ENCODE results near the gene SIM1. TPM values are rescaled to one million over a fixed set of nuclear protein-coding genes. Genes with fewer than 3 reads are reported as not detected.

The SIM1 gene
- total RNA-seq, 4 donors from 2014 or later, result not detected

- H3K36me3 ChIP-seq, result no peaks in the 10 kb centered on the region
- no peaks in the 10 kb centered on the region for H3K4me1 ChIP-seq
- H3K27ac ChIP-seq, result no peak overlapping the region
- in situ Hi-C loops (cut with MboI; ENCODE audit: low pct_ligation_motif_present in 1 of 4, low pct_unique_long_range_greater_than_20kb in 1 of 4, low sequenced_read_pairs in 3 of 4), result no loop called here
- 46 to 48% methylated on average over 2 of the region's 2 CpGs for WGBS, 2 donors (ENCODE audit: low coverage in 1 of 2)
- no peaks in the 10 kb centered on the region for H3K9me3 ChIP-seq
- no peak for TF ChIP-seq POLR2A (IDR thresholded peaks at IDR 0.05)
- no peak for TF ChIP-seq POLR2AphosphoS5 (IDR thresholded peaks at IDR 0.05)
- no peak for TF ChIP-seq EP300 (IDR thresholded peaks at IDR 0.05; ENCODE audit: low read depth)
- TF ChIP-seq CTCF (IDR thresholded peaks at IDR 0.05), result no peak
- intact Hi-C loops (cut with DNase I; ENCODE audit: low total_unique reads), result no loop called here
- no peak overlapping the region for H3K4me3 ChIP-seq
- DNase-seq, result no peak
- no peaks in the 10 kb centered on the region for H3K27me3 ChIP-seq
Measured at GRCh38 chr6:100346828-100347227, 117.9 kb downstream of the SIM1 start.

GRCh38 chr6:100346203-100346602 lies 118.5 kb downstream of the SIM1 start:
- no peaks in the 10 kb centered on the region for H3K4me1 ChIP-seq
- no peak overlapping the region for H3K4me3 ChIP-seq
- WGBS, 2 donors (ENCODE audit: low coverage in 1 of 2), result 56% methylated on average over 2 of the region's 2 CpGs; no CpG with 5 or more reads in 1 of the 2 donors
- no peak for TF ChIP-seq POLR2A (IDR thresholded peaks at IDR 0.05)
- TF ChIP-seq POLR2AphosphoS5 (IDR thresholded peaks at IDR 0.05), result no peak
- TF ChIP-seq CTCF (IDR thresholded peaks at IDR 0.05), result no peak
- no peaks in the 10 kb centered on the region for H3K9me3 ChIP-seq
- H3K27me3 ChIP-seq, result no peaks in the 10 kb centered on the region
- H3K27ac ChIP-seq, result no peak overlapping the region
- DNase-seq, result no peak
- in situ Hi-C loops (cut with MboI; ENCODE audit: low pct_ligation_motif_present in 1 of 4, low pct_unique_long_range_greater_than_20kb in 1 of 4, low sequenced_read_pairs in 3 of 4) (no loop called here), intact Hi-C loops (cut with DNase I; ENCODE audit: low total_unique reads) (no loop called here)
- H3K36me3 ChIP-seq, result no peaks in the 10 kb centered on the region

DNA sequence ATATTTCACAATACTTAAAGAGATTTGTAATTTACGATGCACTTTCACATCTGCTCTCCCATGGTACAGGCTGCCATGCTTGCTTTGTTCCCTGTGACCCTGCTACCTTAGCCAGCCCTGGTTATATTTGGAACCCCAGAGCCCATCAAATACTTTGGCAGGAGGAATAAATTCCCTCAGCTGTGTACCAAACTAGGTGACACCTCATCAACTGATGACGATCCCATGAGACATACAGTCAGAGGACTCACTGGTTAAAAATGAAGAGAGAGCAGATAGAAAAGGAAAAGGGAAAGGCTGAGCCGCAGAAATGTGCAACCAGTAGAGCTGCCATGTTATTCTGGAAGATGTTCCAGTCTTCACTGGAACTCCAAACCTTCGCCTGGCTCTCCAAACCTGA lies 120.0 kb downstream of the SIM1 start:
- Histone ChIP-seq H3K4me1 (no peaks in the 10 kb centered on the region), H3K27ac (no peak overlapping the region), H3K27me3 (no peaks in the 10 kb centered on the region), H3K36me3 (no peaks in the 10 kb centered on the region), H3K4me3 (no peak overlapping the region), H3K9me3 (no peaks in the 10 kb centered on the region)
- TF ChIP-seq POLR2AphosphoS5 (IDR thresholded peaks at IDR 0.05) (no peak), EP300 (IDR thresholded peaks at IDR 0.05; ENCODE audit: low read depth) (no peak)
- intact Hi-C loops (cut with DNase I; ENCODE audit: low total_unique reads) (no loop called here), in situ Hi-C loops (cut with MboI; ENCODE audit: low pct_ligation_motif_present in 1 of 4, low pct_unique_long_range_greater_than_20kb in 1 of 4, low sequenced_read_pairs in 3 of 4) (no loop called here)
- 65 to 86% methylated on average over 4 of the region's 4 CpGs for WGBS, 2 donors (ENCODE audit: low coverage in 1 of 2)
- no peak for DNase-seq

DNA sequence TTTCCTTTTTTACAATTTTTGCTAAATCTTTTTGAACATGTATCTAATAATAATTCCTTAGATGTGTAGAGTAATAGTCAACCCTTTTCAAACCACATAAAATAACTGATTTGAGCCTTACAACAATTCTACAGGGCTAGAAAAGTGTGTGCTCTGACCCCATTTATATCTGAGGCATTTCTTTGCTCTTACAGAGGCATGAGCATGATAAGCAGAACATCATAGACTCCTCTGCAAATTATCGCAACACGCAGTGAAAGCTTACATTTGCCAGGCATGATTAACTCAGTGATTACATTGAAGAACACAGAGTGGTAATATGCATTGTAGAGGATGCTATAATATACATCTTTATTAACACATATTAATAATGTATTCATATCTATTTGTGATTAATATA lies 120.4 kb downstream of the SIM1 start:
- TF ChIP-seq POLR2AphosphoS5 (IDR thresholded peaks at IDR 0.05), result no peak
- no peak for TF ChIP-seq POLR2A (IDR thresholded peaks at IDR 0.05)
- no peak for TF ChIP-seq EP300 (IDR thresholded peaks at IDR 0.05; ENCODE audit: low read depth)
- no peak for TF ChIP-seq CTCF (IDR thresholded peaks at IDR 0.05)
- Histone ChIP-seq H3K9me3 (no peaks in the 10 kb centered on the region), H3K36me3 (no peaks in the 10 kb centered on the region), H3K27ac (no peak overlapping the region), H3K27me3 (no peaks in the 10 kb centered on the region), H3K4me3 (no peak overlapping the region), H3K4me1 (no peaks in the 10 kb centered on the region)
- no peak for DNase-seq
- in situ Hi-C loops (cut with MboI; ENCODE audit: low pct_ligation_motif_present in 1 of 4, low pct_unique_long_range_greater_than_20kb in 1 of 4, low sequenced_read_pairs in 3 of 4), result no loop called here
- WGBS, 2 donors (ENCODE audit: low coverage in 1 of 2), result 82 to 86% methylated on average over 2 of the region's 2 CpGs
- intact Hi-C loops (cut with DNase I; ENCODE audit: low total_unique reads), result no loop called here

GRCh38 chr6:100343316-100344077 lies 121.2 kb downstream of the SIM1 start:
- H3K4me1 ChIP-seq, result no peaks in the 10 kb centered on the region
- WGBS, 2 donors (ENCODE audit: low coverage in 1 of 2), result 47 to 60% methylated on average over 4 of the region's 4 CpGs
- no peak overlapping the region for H3K4me3 ChIP-seq
- no peak for DNase-seq
- in situ Hi-C loops (cut with MboI; ENCODE audit: low pct_ligation_motif_present in 1 of 4, low pct_unique_long_range_greater_than_20kb in 1 of 4, low sequenced_read_pairs in 3 of 4), result no loop called here
- TF ChIP-seq POLR2AphosphoS5 (IDR thresholded peaks at IDR 0.05) (no peak), EP300 (IDR thresholded peaks at IDR 0.05; ENCODE audit: low read depth) (no peak), CTCF (IDR thresholded peaks at IDR 0.05) (no peak), POLR2A (IDR thresholded peaks at IDR 0.05) (no peak)
- H3K27ac ChIP-seq, result no peak overlapping the region
- H3K9me3 ChIP-seq, result no peaks in the 10 kb centered on the region
- intact Hi-C loops (cut with DNase I; ENCODE audit: low total_unique reads), result no loop called here
- no peaks in the 10 kb centered on the region for H3K36me3 ChIP-seq
- H3K27me3 ChIP-seq, result no peaks in the 10 kb centered on the region

Measured in transverse colon (tissue), 4 donors.